Osteocyte (in vitro differentiated cells): Measurements from ENCODE around the gene CLCA2. TPM values are rescaled to one million over a fixed set of nuclear protein-coding genes. Genes with fewer than 3 reads are reported as not detected.

Experiments
- DNase-seq: peaks from one replicate; pipeline ENCODE4 v3.0.0; 2021; ENCODE audit warnings: mixed read lengths; ENCODE audit not compliant: unreplicated experiment; ENCODE audit errors: extremely low spot score
- H3K27ac Mint-ChIP-seq: one replicate; pipeline ENCODE4 v1.8.0; 2021; ENCODE audit warnings: mild to moderate bottlenecking, mixed read lengths; ENCODE audit not compliant: unreplicated experiment
- H3K27me3 Mint-ChIP-seq: one replicate; pipeline ENCODE4 v1.8.0; 2021; ENCODE audit warnings: mixed read lengths; ENCODE audit not compliant: unreplicated experiment
- H3K36me3 Mint-ChIP-seq: one replicate; pipeline ENCODE4 v1.8.0; 2021; ENCODE audit warnings: mixed read lengths; ENCODE audit not compliant: unreplicated experiment
- H3K4me1 Mint-ChIP-seq: one replicate; pipeline ENCODE4 v1.8.0; 2021; ENCODE audit warnings: mixed read lengths; ENCODE audit not compliant: unreplicated experiment
- H3K4me3 Mint-ChIP-seq: one replicate; pipeline ENCODE4 v1.8.0; 2021; ENCODE audit warnings: mild to moderate bottlenecking, moderate library complexity, mixed read lengths; ENCODE audit not compliant: unreplicated experiment
- H3K9me3 Mint-ChIP-seq: one replicate; pipeline ENCODE4 v1.8.0; 2021; ENCODE audit warnings: mixed read lengths; ENCODE audit not compliant: unreplicated experiment
- CTCF ChIP-seq: fragments of 200-600 bp; sonication (generic); IDR thresholded peaks from 2 replicates; pipeline ENCODE4 v1.5.0; 2021; ENCODE audit warnings: antibody characterized with exemption, mild to moderate bottlenecking, moderate library complexity
- total RNA-seq: library from RNA; stranded (reverse); gene quantifications from 2 replicates; pipeline ENCODE4 v1.2.1, GENCODE V29; 2021

Gene CLCA2
- total RNA-seq, 1 donor from 2014 or later = 0.13 TPM

GRCh38 chr1:86448670-86449069 is 24.7 kb downstream of the CLCA2 start:
- Mint-ChIP-seq H3K4me1 (no peaks in the 10 kb centered on the region), H3K27ac (no peak overlapping the region), H3K27me3 (no peaks in the 10 kb centered on the region), H3K36me3 (no peaks in the 10 kb centered on the region), H3K4me3 (no peak overlapping the region), H3K9me3 (no peaks in the 10 kb centered on the region)
- TF ChIP-seq CTCF = no peak
- no peak for DNase-seq

- DNase-seq = no peak
- Mint-ChIP-seq H3K4me3 (no peak overlapping the region), H3K27me3 (no peaks in the 10 kb centered on the region), H3K4me1 (no peaks in the 10 kb centered on the region), H3K27ac (no peak overlapping the region), H3K9me3 (no peaks in the 10 kb centered on the region), H3K36me3 (no peaks in the 10 kb centered on the region)
- no peak for TF ChIP-seq CTCF
Measured at GRCh38 chr1:86449103-86449502, 25.1 kb downstream of the CLCA2 start.

GRCh38 chr1:86450847-86451246 is 26.9 kb downstream of the CLCA2 start:
- no peaks in the 10 kb centered on the region for H3K4me1 Mint-ChIP-seq

GRCh38 chr1:86453664-86454063 is 29.7 kb downstream of the CLCA2 start:
- Mint-ChIP-seq H3K9me3 (no peaks in the 10 kb centered on the region), H3K4me1 (no peaks in the 10 kb centered on the region), H3K27ac (no peak overlapping the region), H3K27me3 (peaks cover 16% of the 10 kb centered on the region), H3K36me3 (no peaks in the 10 kb centered on the region), H3K4me3 (no peak overlapping the region)
- no peak for TF ChIP-seq CTCF
- DNase-seq = no peak

More at GRCh38 chr1:86450847-86451246, 26.9 kb downstream of the CLCA2 start:
- Mint-ChIP-seq H3K9me3 (no peaks in the 10 kb centered on the region), H3K27ac (no peak overlapping the region), H3K27me3 (peaks cover 3% of the 10 kb centered on the region), H3K36me3 (no peaks in the 10 kb centered on the region), H3K4me3 (no peak overlapping the region)
- no peak for DNase-seq
- TF ChIP-seq CTCF = no peak

- TF ChIP-seq CTCF = no peak
- H3K27ac Mint-ChIP-seq = no peak overlapping the region
Measured at GRCh38 chr1:86455073-86455472, 31.1 kb downstream of the CLCA2 start.

More at GRCh38 chr1:86455073-86455472, 31.1 kb downstream of the CLCA2 start:
- Mint-ChIP-seq H3K4me1 (no peaks in the 10 kb centered on the region), H3K36me3 (no peaks in the 10 kb centered on the region), H3K9me3 (no peaks in the 10 kb centered on the region), H3K4me3 (no peak overlapping the region), H3K27me3 (peaks cover 16% of the 10 kb centered on the region)
- DNase-seq = no peak
